NCI-H1092 treated with DMSO at 0.1 percent for 48 hours (cell line): ENCODE results near the gene GGCT.
A peak's percentile ranks its signal among the peaks of the same experiment; 100 is the strongest.
"Not testable (repeated sequence)": the region's sequence is repeated elsewhere in the genome, so short reads cannot be mapped to it uniquely, and the experiment has no call there.

ENCODE experiments used
- DNase-seq: peaks from one replicate; lab custom pipeline; 2025; lab: John Stamatoyannopoulos, UW

GGCT gene

DNA sequence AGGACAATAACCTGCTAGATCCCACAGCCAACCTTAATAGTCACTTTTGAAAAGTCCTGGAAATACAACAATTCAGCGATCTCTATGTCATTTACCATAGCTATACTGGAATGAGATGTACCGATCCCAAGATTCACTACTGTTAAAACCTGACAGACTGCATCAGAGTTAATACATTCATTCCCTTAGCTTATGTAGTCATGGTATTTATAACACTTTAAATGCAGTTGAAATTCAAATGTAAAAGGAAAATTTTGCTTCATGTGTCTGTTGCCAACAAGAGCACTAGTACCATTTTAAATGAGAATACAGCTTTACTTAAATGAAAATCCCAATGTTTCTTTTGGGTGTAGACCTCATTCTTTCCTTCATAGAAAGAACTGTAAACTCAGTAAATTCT lies 11.1 kb upstream of the GGCT start:
- no peak for DNase-seq

DNA sequence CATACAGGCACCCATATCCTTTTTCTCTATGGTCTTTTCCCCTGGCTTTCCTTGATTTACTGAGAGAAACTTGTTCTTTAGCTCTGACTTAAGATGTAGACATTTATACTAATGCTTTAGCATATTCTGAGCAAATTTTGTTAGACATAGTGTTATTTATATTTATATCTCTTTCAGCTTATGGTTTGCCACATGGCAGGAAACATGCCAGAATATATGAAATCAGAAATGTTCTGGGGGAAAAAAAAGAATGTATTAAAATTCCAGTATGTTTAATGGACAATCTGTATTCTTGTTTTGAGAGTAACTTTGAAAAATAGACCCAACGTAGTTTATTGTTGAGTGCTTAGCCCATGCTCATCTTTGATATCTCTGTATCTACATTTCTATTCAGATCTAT lies 10.1 kb upstream of the GGCT start:
- DNase-seq, result no peak

DNA sequence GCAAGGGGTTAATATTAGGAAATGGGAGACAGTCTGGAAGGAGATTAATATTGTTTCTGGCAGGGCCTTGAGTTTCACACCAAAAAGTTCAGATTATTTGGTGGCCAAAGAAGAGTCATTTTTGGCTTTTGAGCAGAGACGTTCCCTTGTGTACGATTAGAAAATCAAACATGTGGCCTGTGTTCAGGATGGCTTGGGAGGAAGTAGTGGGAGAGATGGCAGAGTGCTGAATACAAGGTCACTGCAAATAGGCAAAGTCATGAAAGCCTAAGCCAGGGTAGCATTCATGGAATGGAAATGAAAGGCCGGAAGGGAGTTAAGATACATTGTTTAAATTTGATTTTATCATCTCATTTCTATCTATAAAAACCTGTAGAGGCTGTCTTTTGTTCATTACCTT lies 9.5 kb upstream of the GGCT start:
- no peak for DNase-seq

DNA sequence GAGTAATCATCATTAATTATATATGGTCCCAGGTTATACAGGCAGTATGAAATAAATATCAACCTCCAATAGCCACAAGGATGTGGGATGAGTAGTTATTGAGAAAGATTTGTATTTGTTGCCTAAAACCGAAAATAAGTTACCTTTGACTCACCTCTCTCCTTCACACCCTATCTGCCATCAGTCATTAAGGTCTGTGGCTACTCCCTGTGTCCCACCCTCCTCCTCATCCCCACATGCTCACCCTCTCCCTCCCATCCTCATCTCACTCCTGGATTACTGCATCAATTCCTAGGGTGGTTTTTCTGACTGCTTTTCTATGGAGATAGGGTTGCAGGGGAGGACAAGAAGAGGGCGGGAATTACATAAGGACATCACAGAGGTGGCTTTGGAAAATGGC lies 9.1 kb upstream of the GGCT start:
- DNase-seq, result no peak

DNA sequence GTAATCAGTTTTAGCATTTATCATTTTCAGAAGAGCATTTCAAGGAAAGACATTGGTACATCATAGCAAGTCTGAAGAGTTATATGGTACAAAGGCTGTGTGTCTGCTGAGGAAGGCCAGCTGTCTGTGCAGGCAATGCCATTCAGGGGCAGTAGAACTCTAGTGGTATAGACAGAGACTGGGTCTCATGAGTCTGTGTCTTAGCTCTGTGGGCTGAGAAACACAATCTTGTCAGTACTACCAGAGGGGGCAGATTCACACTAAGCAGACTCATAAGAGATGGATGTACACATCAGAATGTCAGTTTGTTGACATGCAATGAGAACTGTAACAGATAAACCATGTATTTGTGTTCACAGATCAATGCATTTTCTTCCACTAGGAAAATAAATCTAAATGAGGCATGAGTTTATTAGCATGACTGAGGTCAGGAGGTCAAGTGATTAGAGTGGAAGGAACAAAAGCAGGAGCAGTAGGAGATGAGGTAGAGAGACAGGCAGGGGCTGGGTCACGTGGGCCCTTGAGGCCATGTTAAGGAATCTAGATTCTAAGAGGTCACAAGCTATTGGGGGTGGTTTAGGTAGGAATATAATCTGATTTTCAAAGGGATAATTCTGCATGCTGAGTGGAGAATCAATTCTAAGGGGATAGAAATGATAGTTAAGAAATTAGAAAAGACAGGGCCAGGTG lies 7.5 kb upstream of the GGCT start:
- DNase-seq, result no peak

DNA sequence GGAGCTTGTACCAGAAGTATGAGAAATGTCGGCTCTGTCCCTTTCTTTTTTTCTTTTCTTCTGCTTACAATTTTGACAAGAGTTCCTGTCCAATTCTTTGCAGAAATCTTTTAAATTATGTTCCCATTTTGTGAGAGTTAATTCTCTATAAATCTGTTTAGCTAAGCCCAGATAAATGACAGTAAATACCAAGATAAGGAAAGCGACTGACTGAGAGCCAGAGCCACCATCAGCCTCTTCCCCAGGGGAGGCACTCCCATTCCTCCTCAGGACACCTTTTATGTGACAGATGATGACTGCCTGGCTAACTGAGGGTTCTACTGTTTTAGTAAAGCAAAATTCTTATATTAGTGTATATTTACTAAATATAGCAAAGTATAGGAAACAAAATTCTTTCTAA lies 6.9 kb upstream of the GGCT start:
- no peak for DNase-seq

DNA sequence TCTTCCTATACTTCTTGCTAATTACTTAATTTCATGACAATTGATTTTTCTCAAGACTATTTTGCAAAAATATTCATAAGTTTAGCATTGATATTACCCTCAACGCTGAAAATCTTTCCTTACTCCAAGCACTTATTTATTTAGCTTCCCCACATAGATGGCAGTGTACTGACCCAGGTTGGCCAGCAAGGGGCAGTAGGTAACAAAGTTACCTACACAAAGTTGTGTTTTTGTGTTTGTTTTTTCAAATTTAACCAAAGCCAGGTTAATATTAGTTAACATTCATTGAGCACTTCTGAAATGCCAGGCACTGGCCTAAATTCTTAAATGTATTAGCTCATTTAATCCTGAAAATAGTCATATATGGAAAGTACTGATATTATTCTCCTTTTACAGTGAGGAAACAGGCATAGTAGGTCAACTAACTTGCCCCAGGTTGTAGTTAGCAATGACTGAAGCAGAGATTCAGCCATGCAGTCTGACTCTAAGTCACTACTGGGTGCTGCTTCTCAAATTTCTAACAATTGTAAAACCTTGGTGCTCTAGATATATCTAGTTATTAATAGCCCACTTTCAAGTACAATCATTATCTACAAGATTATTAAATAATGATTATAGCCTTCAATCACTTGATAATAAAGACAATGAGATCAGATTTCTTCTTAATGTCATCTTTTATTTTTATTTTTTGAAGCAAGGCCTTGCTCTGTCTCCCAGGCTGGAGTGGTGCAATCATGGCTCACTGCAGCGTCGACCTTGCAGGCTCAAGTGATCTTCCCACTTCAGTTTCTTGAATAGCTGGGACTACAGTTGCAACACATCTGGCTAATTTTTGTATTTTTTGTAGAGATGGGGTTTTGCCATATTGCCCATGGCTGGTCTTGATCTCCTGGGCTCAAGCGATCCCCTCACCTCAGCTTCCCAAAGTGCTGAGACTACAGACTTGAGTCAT lies 5.8 kb upstream of the GGCT start:
- DNase-seq, result peak; percentile 34

DNA sequence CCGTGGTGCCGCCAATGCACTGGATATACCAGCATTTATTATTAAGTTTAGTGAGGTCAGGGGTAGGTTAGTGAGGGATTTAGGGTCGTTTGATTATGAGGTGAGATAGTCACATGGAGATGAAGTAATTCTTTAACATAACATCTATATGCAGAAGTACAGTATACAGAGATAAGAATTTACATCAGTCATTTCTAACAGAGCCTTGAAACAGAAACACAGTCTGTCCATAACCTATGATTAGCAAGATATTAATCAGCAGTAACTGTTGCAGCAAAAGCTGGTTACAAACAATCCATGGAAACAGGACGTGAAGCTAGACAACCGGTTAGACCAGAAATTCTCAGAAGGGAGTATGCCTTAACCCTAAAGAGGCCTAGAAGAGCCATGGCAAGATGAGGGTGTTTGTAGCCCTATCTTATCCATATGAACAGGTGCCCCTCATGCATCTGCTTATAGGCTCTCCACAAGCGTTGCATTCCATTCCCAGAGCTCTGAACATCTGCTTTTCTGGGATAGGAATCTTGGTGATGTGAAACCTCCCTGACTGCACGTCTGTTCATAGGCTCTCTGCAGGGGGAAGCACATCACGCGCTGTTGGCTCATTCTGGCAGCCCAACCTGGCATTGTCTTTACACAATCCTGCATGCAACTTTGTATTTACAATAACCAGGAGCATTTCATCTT lies 4.7 kb upstream of the GGCT start:
- not testable (repeated sequence) for DNase-seq

DNA sequence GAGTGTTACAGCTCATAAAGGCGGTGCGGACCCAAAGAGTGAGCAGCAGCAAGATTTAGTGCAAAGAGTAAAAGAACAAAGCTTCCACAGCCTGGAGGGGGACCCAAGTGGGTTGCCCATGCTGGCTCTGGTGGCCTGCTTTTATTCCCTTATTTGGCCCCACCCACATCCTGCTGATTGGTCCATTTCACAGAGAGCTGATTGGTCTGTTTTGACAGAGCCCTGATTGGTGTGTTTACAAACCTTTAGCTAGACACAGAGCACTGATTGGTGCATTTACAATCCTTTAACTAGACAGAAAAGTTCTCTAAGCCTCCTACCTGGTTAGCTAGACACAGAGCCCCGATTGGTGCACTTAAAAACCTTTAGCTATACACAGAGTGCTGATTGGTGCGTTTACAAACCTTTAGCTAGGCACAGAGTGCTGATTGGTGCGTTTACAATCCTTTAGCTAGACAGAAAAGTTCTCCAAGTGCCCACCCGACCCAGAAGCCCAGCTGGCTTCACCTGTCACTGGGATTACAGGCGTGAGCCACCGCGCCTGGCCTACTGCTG lies 2.8 kb upstream of the GGCT start:
- DNase-seq, result not testable (repeated sequence)

DNA sequence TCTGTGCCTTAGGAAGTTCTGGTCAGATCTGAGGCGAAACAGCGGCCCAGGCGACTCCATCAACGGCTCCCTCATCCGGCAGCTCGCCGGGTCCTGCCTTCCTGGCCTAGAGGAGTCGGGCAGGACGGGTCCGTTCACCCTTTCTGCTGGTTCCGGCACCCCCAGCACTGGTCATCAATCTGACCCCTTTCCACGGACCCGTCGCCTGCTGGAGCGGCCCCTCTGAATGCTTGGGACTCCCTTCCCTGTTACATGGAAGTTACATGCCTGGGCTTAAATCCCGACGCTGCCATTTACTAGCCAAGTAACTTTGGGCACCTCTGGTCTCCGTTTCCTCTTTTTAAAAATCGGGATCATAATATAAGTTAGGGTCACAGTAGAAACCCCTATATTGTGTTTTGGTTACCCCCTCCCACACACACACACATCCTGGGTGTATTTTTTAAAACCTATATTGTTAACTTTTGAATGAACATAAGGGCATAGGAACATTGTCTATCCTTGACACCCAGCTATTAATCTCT lies 607 bp upstream of the GGCT start:
- no peak for DNase-seq

DNA sequence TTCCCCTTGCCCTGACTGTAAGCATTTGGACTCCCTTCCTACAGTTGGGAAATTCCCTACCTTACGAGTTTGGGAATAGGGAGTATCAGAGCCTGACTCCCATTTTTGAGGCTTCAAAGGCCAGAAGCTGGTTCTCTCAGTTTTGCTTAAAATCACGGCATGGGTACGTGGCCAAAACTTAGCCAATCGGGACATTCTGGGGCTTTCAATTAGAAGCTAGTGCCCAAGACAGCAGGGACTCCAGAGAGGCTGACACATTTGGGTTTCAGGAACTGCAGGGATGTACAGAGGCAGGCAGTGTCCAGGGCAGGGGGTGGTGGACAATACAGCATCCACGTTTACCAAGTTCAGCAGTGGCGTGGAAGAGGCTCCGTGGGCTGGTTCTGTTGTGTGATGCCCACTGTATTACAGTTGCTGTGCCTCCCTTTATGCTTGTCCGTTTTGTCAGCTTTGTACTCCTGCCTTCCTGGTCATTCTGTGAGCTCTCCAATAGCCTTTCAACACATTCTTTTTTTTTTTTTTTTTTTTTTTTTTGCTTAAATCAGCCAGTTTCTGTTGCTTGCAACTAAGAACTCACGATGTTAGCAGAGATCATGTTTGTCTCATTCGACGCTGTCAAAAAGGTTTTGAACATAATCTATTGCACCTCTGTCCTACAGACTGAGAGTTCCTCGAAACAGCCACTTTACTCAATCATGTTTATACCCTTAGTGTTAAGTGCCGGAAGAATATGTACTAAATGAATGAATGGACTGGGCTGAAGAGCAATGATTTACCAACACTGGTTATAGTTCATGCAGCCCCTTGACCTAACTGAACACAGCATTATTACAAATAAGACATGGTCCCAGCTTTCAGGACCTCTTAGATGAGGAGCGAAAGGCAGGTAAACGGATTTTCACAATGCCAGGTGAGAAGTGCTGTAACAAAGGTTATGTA lies 1.1 kb downstream of the GGCT start:
- DNase-seq, result peak; percentile 31

DNA sequence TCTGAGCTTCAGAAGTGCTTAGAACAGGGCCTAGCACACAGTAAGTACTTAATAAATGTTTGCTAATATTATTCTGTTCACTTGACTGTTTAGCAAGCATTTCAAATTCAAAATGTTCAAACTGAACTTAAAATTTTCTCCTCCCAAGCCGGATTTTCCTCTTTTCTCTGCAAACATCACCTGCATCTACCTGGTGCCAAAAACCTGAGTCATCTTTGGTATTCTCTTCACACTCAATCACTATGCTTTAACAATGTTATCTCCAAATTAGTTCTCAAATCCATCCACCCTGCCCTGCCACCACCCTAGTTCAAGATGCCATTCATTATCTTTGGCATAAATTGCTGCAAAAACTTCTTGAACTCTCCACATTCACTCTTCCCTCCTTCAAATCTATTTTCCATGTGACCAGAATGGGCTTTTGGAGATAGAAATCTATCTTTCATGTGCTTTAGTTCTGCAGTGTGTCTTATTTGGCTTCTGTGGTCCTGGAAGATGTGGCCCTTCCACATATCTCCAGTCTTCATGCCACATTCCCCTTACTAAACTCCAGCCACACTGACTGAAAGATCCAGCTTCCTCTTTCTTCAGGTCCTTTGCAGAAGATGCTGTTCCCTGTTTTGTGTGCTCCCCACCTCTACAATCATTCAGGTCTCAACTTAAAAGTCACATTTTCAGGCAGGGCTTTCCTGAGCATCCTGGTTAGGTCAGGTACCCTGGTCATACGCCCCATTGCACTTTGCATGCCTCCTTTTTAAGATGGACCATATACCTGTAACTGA lies 2.0 kb downstream of the GGCT start:
- DNase-seq, result no peak

DNA sequence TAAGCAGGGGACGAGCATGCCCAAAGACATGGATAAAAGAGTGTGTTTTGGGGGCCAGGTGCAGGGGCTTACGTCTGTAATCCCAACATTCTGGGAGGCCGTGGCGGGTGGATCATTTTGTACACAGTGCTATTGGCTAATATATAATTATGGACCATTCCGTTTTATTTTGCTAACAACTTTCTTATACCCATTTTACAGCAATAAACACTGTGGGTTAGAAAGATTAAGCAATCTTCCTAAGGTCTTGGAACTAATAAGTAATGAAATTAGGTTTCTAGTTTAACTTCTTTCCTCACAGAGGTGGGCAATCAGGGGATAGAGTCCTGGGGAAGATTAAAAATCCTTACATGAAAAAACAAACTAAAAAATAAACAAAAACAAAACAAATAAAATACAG lies 3.4 kb downstream of the GGCT start:
- DNase-seq, result no peak

DNA sequence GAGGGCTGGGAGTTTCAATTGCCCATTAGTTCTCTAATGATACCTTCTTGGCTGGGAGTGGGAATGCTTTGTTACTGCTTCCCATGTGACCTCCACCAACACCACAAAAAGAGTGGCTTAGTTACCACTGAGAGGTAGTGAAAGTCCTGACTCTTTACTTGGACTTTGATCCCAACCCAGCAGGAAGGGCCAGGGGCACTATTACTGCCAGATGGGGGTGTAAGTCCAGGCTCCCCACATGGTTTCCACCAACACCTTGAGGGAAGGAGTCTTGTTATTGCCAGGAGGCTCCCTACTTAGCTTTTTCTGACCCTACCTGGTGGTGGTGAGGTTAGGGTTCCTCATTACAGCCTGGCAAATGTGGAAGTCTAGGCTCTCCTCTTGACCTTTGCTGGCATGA lies 11.4 kb downstream of the GGCT start:
- DNase-seq, result no peak

DNA sequence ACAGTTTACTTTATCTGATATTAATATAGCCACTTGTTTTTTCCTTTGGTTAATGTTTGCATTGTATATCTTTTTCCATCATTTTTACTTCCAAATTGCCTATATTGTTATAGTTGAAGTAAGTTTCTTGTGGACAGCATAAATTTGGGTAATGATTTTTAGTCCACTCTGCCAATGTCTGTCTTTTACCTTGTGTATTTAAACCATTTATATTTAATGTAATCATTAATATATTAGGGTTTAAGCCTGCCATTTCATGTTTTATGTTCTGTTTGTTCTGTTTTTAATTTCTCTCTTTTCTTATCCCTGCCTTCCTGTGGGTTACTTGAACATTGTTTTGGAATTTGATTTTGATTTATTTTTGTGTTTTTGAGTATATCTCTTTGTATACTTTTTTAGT lies 13.2 kb downstream of the GGCT start:
- DNase-seq, result no peak

DNA sequence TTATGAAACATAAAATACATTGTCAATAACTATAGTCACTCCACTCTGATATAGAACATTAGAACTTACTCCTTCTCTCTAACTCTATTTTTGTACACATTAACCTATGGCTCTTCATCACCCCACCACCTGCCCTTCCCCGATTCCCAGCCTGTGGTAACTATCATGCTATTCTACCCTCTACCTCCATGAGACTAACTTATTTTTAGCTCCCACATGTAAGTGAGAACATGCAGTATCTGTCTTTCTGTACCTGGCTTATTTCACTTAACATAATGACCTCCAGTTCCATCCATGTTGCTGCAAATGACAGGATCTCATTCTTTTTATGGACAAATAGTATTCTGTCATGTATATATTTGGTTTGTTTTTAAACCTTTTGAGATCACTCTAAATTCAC lies 17.3 kb downstream of the GGCT start:
- DNase-seq, result no peak

DNA sequence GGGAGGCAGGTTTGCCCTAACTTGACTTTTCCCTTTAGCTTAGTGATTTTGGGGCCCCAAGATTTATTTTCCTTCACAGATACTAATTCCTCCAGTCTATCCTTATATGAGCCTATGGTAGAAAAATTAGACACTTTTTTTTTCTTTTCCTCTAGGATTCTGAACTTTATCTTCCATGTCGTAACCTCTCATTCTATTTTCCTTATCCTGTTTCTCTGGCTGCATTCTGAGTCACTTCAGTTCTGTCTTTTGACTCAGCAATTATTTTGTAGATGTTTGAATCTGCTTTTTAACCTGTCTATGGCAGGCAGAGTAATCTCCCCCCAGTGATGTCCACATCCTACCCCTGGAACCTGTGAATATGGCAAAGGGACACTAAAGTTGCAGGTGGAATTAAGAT lies 19.0 kb downstream of the GGCT start:
- no peak for DNase-seq

DNA sequence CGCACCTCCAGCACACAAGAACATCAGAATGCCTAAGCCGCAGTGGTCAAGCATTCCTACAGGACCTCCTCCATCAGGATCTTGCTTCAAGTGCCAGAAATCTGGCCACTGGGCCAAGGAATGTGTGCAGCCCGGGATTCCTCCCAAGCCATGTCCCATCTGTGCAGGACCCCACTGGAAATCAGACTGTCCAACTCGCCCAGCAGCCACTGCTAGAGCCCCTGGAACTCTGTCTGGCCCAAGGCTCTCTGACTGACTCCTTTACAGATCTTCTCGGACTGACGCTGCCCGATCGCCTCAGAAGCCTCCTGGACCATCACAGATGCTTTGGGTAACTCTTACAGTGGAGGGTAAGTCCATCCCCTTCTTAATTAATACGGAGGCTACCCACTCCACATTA lies 23.2 kb downstream of the GGCT start:
- not testable (repeated sequence) for DNase-seq

DNA sequence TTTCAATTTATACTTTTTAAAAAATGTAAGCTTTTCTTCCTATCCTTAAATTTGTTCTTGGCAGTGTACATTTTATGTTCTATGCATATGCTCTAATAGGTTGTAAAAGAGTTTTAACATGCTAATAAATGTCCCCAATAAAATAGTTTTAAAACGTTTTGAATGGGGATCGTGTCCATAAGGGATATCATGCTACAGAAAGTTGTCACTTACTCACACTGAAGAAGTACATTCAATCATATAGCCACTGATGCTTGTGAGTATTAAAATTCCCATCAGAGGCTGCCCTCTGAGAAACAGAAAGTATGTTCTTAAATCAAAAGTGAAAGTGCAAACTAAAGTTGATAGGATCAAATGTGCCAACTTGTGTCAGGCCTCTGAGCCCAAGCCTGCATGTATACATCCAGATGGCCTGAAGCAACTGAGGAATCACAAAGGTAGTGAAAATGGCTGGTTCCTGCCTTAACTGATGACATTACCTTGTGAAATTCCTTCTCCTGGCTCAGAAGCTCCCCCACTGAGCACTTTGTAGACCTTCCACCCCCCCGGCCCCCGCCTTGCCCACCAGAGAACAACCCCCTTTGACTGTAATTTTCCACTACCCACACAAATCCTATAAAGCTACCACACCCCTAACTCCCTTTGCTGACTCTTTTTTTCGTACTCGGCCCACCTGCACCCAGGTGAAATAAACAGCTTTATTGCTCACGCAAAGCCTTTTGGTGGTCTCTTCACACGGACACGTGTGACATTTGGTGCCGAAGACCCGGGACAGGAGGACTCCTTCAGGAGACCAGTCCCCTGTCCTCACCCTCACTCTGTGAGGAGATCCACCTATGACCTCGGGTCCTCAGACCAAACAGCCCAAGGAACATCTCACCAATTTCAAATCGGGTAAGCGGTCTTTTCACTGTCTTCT lies 25.2 kb downstream of the GGCT start:
- DNase-seq, result no peak
